Activated naive CD8-positive, alpha-beta T cell treated with anti-CD3 and anti-CD28 coated beads for 36 hours (primary cell): ENCODE measurements around the gene NECAB2. TPM values are rescaled to one million over a fixed set of nuclear protein-coding genes. Genes with fewer than 3 reads are reported as not detected.
A peak's percentile ranks its signal among the peaks of the same experiment; 100 is the strongest.

Experiments
- DNase-seq: peaks from one replicate; pipeline ENCODE4 v3.0.0; 2021
- H3K27ac Mint-ChIP-seq: one replicate; pipeline ENCODE4 v1.8.0; 2022; ENCODE audit warnings: mild to moderate bottlenecking, moderate library complexity, mixed read lengths
- H3K27me3 Mint-ChIP-seq: one replicate; pipeline ENCODE4 v1.8.0; 2022; ENCODE audit warnings: mild to moderate bottlenecking, mixed read lengths
- H3K36me3 Mint-ChIP-seq: one replicate; pipeline ENCODE4 v1.8.0; 2021; ENCODE audit warnings: mild to moderate bottlenecking, mixed read lengths
- H3K4me1 Mint-ChIP-seq: one replicate; pipeline ENCODE4 v1.8.0; 2021; ENCODE audit warnings: mixed read lengths
- H3K4me3 Mint-ChIP-seq: one replicate; pipeline ENCODE4 v1.8.0; 2022; ENCODE audit warnings: mild to moderate bottlenecking, moderate library complexity, mixed read lengths
- H3K9me3 Mint-ChIP-seq: one replicate; pipeline ENCODE4 v1.8.0; 2022; ENCODE audit warnings: mixed read lengths
- total RNA-seq, 2 experiments: library from RNA; stranded (reverse); gene quantifications; one replicate each; pipeline ENCODE4 v1.2.3, GENCODE V29; 2021

NECAB2 gene
- total RNA-seq, 2 experiments from 2014 or later = not detected

DNA sequence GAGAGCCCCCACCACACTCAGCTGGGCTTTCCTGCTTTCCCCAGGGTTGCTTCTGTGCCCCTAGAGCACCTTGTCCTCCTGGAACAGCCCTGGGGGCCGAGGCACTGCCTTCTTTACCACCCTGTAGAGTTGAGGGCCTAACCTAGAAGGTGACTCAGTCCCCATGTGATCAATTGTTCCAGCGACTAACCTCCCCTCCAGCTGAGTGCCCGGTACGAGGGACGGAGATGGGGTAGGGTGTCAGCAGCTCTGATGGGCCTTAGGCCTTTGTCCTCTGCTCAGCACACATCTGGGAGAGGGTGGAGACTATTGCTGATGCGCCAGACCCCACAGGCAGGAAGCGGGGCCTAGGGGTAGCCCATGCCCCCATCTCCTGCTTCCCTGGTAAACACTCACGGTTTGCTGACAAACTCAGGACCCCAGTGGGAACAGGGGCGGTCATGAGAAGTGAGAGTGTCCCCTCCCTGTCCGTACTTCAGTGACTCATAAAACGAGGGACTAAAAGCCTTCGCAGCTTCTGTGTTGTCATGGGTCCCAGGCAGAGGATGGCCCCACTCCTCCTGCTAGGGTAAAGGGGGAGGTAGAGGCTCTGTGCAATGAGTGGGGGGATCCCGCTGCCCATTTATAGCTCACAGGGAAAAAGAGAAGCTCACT is 33.1 kb downstream of the NECAB2 start:
- H3K4me1 Mint-ChIP-seq = no peaks in the 10 kb centered on the region
- peaks cover 13% of the 10 kb centered on the region for H3K27me3 Mint-ChIP-seq
- H3K9me3 Mint-ChIP-seq = no peaks in the 10 kb centered on the region

DNA sequence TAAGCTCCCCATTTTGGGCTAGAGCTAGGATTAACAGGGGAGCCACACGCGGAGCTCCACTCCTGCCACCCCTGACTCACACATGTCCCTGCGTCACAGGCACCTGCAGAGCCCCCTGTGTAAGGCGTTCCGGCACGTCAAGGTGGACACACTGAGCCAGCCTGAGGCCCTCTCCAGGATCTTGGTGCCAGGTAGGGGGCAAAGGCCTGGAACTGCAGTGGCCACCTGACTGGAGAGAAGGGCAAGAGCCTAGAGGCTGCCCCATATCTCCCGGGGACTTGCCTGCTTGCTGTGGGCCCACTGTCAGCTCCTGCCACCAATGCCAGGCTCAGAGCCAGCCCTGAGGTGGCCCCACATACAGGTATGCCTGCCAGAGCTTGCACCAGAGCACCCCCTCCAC is 33.7 kb downstream of the NECAB2 start:
- Mint-ChIP-seq H3K4me3 (no peak overlapping the region), H3K4me1 (no peaks in the 10 kb centered on the region), H3K27me3 (peaks cover 7% of the 10 kb centered on the region), H3K36me3 (no peaks in the 10 kb centered on the region), H3K9me3 (no peaks in the 10 kb centered on the region), H3K27ac (no peak overlapping the region)
- no peak for DNase-seq

More for the DNA sequence above, 33.1 kb downstream of the NECAB2 start:
- no peak for DNase-seq
- no peak overlapping the region for H3K27ac Mint-ChIP-seq
- no peak overlapping the region for H3K4me3 Mint-ChIP-seq
- no peaks in the 10 kb centered on the region for H3K36me3 Mint-ChIP-seq

DNA sequence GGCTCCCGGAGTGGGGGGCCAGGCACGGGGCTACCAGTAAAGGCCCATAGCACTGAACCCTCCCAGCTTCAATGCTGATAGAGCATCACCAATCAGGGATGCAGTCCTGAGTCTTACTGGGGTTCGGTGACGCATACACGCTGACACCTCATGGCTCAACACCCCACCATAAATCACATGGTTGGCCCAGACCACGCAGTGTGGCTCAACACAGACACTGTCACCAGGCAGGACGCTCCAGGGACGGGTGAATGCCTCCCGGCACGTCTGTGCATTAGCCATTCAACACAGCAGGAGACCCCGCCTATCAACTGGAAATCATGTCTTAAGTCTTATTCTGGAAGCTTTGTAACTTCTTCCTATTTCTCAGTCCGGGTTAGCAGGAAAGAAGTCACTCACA is 35.0 kb downstream of the NECAB2 start:
- no peaks in the 10 kb centered on the region for H3K9me3 Mint-ChIP-seq
- H3K4me3 Mint-ChIP-seq = no peak overlapping the region
- H3K4me1 Mint-ChIP-seq = no peaks in the 10 kb centered on the region
- H3K36me3 Mint-ChIP-seq = no peaks in the 10 kb centered on the region
- no peak overlapping the region for H3K27ac Mint-ChIP-seq
- peaks cover 7% of the 10 kb centered on the region for H3K27me3 Mint-ChIP-seq
- no peak for DNase-seq

DNA sequence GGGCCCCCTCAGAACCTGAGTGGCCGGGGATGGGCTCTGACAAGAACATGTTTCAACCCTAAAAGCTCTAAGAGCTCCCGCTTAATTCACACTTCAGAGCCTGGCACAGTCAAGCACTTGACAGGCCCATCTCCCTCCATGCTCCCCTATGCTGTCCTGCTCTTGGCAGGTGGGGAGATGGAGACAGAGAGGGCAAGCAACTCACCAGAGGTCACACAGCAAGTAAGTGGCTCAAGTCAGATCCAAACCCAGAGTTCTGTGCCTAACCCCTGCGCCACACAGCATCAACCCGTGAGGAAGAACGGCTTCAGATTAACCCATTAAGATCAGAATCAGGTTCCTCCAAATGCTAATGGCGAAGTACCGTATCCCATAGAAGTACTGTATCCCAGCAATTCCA is 36.4 kb downstream of the NECAB2 start:
- H3K27me3 Mint-ChIP-seq = peaks cover 6% of the 10 kb centered on the region
- no peaks in the 10 kb centered on the region for H3K9me3 Mint-ChIP-seq
- no peak overlapping the region for H3K27ac Mint-ChIP-seq
- H3K36me3 Mint-ChIP-seq = no peaks in the 10 kb centered on the region
- no peak for DNase-seq
- no peaks in the 10 kb centered on the region for H3K4me1 Mint-ChIP-seq
- H3K4me3 Mint-ChIP-seq = no peak overlapping the region

DNA sequence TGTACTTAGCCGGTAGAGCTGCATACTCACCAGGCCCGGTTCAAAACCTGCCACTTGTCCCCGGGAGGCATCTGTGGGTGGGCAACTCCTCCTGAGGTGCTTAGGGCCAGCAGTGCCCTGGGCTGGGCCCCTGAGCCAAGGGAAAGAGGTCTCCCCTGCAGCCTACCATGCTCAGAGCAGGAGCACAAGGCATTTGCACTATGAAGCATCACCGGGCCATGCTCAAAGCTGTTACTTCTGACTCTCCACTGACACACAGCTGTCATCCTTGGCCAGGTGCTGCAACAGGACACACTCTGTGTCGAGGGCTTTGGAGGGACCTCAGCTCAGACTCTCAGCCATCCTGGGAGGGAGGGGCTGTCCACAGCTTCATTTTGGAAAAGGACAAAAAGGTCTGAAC is 37.3 kb downstream of the NECAB2 start:
- Mint-ChIP-seq H3K36me3 (no peaks in the 10 kb centered on the region), H3K4me3 (no peak overlapping the region), H3K27ac (no peak overlapping the region)

DNA sequence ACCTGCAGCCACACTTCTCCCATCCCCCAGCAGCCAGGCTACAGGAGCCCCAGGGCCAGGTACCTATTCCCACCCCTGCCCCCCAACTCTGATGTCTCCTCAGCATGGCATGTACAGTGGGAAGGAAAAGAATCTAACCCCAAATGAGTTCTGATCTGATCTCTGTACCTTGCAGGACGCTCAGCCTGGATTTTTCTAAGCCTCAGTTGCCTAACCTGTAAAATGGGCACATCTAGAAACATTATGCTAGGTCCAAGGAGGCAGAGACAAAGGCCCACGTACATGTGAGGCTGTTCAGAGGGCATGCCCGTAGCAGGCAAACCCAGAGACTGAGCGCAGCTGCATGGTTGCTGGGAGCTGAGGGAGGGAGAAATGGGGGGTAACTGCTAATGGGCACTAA is 39.5 kb downstream of the NECAB2 start:
- H3K4me3 Mint-ChIP-seq = no peak overlapping the region
- peaks cover 7% of the 10 kb centered on the region for H3K27me3 Mint-ChIP-seq
- H3K27ac Mint-ChIP-seq = no peak overlapping the region
- H3K36me3 Mint-ChIP-seq = no peaks in the 10 kb centered on the region
- DNase-seq = no peak
- no peaks in the 10 kb centered on the region for H3K9me3 Mint-ChIP-seq
- no peaks in the 10 kb centered on the region for H3K4me1 Mint-ChIP-seq

More for the DNA sequence above, 37.3 kb downstream of the NECAB2 start:
- DNase-seq = no peak
- Mint-ChIP-seq H3K9me3 (no peaks in the 10 kb centered on the region), H3K4me1 (no peaks in the 10 kb centered on the region), H3K27me3 (peaks cover 3% of the 10 kb centered on the region)

DNA sequence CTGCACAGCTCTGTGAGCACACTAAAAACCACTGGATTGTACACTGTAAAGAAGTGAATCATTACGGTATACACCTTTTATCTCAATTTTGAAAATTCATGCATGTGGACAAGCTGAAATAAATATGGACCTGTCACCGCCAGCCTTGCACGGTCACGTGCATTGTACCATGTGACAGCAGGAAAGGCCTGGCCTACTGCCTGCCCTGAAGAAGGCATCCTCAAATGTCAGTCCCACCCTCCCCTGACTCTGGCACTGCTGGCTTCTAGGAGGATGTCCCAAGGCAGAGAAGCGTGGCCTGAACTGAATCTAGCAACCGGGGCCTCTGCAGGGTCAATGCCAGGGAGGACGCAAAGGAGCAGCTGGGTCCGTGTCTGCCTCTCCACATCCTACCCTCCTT is 39.9 kb downstream of the NECAB2 start:
- Mint-ChIP-seq H3K9me3 (no peaks in the 10 kb centered on the region), H3K27ac (no peak overlapping the region), H3K27me3 (peaks cover 7% of the 10 kb centered on the region), H3K4me3 (no peak overlapping the region), H3K4me1 (no peaks in the 10 kb centered on the region), H3K36me3 (no peaks in the 10 kb centered on the region)
- no peak for DNase-seq

DNA sequence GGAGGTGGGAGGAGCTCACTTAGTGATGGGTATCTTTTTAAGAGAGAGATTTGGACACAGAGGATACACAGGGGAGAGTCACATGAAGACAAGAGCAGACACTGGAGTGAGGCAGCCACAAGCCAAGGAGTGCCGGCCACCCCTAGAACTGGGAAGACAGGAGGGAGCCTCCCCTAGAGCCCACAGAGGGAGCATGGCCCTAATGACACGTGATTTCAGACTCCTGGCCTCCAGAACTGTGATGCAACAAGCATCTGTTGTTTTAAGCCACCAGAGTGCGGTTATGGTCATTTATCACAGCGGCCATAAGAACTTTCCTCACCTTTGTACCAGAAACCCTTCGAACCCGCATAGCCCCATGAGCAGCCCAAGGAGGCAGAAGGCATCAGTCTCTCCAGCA is 41.2 kb downstream of the NECAB2 start:
- H3K27me3 Mint-ChIP-seq = peaks cover 7% of the 10 kb centered on the region
- no peak overlapping the region for H3K4me3 Mint-ChIP-seq
- H3K4me1 Mint-ChIP-seq = peaks cover 3% of the 10 kb centered on the region
- H3K27ac Mint-ChIP-seq = no peak overlapping the region
- DNase-seq = no peak
- no peaks in the 10 kb centered on the region for H3K9me3 Mint-ChIP-seq
- H3K36me3 Mint-ChIP-seq = no peaks in the 10 kb centered on the region

DNA sequence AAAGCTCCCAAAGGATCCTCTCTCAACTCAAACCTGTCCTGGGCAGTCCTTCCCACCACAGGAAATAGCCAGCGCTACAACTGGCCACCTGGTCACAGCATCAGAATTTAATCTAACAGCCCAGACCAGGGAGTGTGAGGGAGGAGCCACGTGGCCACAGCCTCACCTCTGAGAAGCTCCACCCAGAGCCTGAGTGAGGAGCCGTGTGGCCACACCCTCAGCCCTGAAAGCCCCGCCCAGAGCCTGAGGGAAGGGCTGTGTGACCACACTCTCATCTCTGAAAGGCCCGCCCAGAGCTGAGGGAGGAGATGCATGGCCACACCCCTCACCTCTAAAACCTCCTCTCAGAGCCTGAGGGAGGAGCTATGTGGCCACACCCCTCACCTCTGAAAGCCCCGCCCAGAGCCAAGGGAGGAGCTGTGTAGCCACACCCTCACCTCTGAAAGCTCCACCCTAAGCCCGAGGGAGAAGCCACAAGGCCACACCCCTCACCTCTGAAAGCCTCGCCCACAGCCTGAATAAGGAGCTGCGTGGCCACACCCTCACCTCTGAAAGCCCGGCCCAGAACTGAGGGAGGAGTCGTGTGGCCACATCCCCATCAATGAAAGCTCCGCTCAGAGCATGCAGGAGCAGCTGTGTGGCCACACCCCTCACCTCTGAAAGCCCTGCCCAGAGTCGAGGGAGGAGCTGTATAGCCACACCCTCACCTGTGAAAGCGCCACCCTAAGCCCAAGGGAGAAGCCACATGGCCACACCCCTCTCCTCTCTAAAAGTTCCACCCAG is 45.9 kb downstream of the NECAB2 start:
- Mint-ChIP-seq H3K9me3 (no peaks in the 10 kb centered on the region), H3K27me3 (peaks cover 11% of the 10 kb centered on the region), H3K4me3 (no peak overlapping the region), H3K4me1 (peaks cover 5% of the 10 kb centered on the region), H3K27ac (no peak overlapping the region), H3K36me3 (no peaks in the 10 kb centered on the region)
- peak; percentile 76 for DNase-seq

DNA sequence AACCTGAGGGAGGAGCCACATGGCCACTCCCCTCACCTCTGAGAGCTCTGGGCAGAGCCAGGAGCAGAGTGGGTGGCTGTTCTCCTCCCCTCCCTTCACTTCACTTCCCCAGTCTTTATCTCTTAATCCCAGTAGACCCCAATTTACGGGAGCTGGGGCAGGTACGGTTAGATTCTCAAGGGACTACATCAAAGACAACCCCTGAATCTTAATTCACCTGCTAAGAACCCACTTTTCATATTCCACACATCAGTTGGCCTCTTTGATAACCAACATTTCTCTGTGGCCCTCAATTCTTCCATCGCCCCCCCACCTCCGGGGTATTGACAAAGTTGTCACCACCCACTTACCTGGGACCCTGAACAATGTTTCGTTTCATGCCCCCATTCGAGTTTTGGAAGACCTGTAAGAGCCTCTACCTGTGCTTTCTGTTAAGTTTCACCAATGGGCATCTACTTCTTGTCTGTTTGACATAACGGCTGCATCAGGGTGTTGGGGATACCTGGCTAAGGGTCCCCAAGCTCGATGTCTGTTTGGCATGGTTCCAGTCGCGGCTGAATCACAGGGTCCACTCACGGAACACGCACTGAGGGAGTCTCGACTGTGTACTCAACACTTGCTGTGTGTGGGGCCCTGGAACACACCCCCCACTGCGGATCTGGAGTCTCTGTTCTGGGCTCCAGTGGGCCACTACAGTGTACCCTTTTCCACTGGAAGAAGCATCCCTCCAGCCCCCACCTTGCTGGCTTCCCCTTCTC is 46.7 kb downstream of the NECAB2 start:
- peaks cover 16% of the 10 kb centered on the region for H3K27me3 Mint-ChIP-seq
- peaks cover 5% of the 10 kb centered on the region for H3K4me1 Mint-ChIP-seq
- H3K4me3 Mint-ChIP-seq = no peak overlapping the region
- H3K9me3 Mint-ChIP-seq = no peaks in the 10 kb centered on the region
- no peak for DNase-seq
- no peaks in the 10 kb centered on the region for H3K36me3 Mint-ChIP-seq
- H3K27ac Mint-ChIP-seq = no peak overlapping the region

DNA sequence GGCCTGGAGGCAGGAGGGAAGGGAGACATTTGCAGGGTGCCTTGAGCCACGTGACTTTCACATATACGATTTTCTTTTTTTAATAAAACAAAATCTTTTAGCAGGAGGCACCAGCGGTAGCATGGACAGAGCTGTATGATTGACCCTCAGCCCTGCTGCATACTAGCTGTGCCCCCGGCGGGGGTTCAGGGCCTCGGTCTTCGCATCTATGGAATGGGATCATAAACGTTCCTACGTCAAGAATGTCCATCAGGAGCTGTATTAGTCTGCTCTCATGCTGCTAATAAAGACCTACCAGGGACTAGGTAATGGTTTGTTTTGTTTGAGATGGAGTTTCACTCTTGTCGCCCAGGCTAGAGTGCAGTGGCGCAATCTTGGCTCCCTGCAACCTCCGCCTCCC is 47.4 kb downstream of the NECAB2 start:
- H3K27me3 Mint-ChIP-seq = peaks cover 16% of the 10 kb centered on the region
- H3K9me3 Mint-ChIP-seq = no peaks in the 10 kb centered on the region
- no peak for DNase-seq
- H3K27ac Mint-ChIP-seq = no peak overlapping the region
- peaks cover 5% of the 10 kb centered on the region for H3K4me1 Mint-ChIP-seq
- no peaks in the 10 kb centered on the region for H3K36me3 Mint-ChIP-seq
- no peak overlapping the region for H3K4me3 Mint-ChIP-seq

DNA sequence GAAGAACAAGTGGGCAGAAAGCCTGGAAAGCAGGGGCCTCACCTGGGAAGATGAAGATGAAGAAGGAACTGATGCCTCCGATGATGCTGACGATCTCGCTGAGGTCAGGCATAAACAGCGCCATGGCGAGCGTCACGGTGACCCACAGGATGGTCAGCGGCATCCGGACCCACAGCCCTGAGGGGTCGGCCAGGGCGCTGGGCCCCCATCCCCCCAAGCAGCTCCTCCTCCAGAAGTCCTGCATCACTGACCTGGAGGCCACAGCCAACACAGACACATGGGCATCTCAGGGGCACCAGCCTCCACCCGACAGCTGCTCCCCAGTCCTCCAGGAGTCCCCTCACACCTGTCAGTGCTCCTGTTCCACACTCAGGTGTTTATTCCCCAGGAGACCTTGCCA is 48.4 kb downstream of the NECAB2 start:
- Mint-ChIP-seq H3K9me3 (peaks cover 5% of the 10 kb centered on the region), H3K4me3 (no peak overlapping the region), H3K4me1 (peaks cover 5% of the 10 kb centered on the region), H3K27ac (no peak overlapping the region), H3K36me3 (no peaks in the 10 kb centered on the region), H3K27me3 (peaks cover 14% of the 10 kb centered on the region)
- DNase-seq = no peak

DNA sequence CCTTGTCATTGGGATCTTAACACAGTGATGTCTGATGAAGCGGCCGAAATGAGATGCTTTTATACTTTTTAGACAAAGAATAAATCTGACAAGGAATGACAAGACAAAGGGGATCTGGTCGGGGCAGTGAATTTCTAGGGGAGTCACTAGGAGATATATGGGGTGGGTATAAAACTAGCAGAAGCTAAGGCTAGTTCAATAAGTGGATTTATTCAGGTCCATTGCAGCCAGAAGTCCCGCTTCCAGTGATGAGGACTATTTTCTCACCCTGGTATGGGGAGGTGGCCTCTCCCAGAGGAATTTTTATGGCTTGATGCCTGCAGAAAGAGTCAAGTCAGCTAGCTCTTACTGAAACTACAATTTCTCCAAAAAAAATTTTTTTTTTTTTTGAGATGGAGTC is 50.7 kb downstream of the NECAB2 start:
- peaks cover 7% of the 10 kb centered on the region for H3K9me3 Mint-ChIP-seq
- DNase-seq = no peak
- H3K36me3 Mint-ChIP-seq = no peaks in the 10 kb centered on the region
- peaks cover 26% of the 10 kb centered on the region for H3K27me3 Mint-ChIP-seq
- H3K4me1 Mint-ChIP-seq = peaks cover 5% of the 10 kb centered on the region
- no peak overlapping the region for H3K27ac Mint-ChIP-seq
- no peak overlapping the region for H3K4me3 Mint-ChIP-seq

DNA sequence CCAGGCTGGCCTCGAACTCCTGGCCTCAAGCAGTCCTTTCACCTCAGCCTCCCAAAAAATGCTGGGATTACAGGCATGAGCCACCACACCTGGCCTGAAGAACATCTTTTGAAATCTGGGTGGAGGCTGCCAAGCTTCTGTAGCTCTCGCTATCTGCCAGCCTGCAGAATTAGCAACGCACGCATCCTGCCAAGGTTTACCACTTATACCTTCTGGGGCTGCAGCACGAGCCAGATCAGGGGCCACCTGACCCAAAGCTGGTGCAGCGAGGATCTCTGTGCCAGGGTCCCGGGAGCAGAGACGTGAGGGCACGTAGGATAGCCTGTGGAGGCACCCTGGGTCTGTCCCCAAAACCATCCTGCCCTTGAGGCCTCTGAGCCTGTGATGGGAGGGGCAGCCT is 52.3 kb downstream of the NECAB2 start:
- Mint-ChIP-seq H3K27me3 (peaks cover 19% of the 10 kb centered on the region), H3K36me3 (no peaks in the 10 kb centered on the region), H3K9me3 (peaks cover 7% of the 10 kb centered on the region)

DNA sequence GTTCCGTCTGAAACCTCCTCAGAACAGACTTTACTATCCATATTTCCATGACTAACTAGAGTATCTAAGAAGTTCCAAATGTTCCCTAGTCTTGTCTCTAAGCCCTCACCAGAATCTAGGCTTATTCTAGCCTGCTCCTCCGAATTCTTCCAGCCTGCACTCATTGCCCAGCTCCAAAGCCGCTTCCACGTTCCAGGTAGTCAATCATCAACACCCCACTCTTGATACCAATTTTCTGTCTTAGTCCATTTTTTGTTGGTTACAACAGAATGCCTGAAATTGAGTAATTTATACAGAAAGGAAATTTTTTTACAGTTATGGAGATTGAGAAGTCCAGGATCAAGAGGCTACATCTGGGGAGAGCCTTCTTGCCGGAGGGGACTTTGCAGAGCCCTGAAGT is 53.4 kb downstream of the NECAB2 start:
- Mint-ChIP-seq H3K36me3 (no peaks in the 10 kb centered on the region), H3K4me1 (no peaks in the 10 kb centered on the region), H3K27me3 (peaks cover 28% of the 10 kb centered on the region), H3K4me3 (no peak overlapping the region), H3K27ac (no peak overlapping the region), H3K9me3 (peaks cover 7% of the 10 kb centered on the region)
- no peak for DNase-seq

More for the DNA sequence above, 52.3 kb downstream of the NECAB2 start:
- Mint-ChIP-seq H3K4me1 (no peaks in the 10 kb centered on the region), H3K4me3 (no peak overlapping the region), H3K27ac (no peak overlapping the region)
- DNase-seq = no peak
